CD4-positive, alpha-beta T cell treated with Interleukin-12 subunit alpha and Interleukin-12 subunit beta, for 1 hour (primary cell): Measurements from ENCODE around the gene GPR137C.

ENCODE experiments used
- DNase-seq: peaks from one replicate; pipeline ENCODE4 v3.0.0-alpha.2; 2020

The GPR137C gene, protein sequence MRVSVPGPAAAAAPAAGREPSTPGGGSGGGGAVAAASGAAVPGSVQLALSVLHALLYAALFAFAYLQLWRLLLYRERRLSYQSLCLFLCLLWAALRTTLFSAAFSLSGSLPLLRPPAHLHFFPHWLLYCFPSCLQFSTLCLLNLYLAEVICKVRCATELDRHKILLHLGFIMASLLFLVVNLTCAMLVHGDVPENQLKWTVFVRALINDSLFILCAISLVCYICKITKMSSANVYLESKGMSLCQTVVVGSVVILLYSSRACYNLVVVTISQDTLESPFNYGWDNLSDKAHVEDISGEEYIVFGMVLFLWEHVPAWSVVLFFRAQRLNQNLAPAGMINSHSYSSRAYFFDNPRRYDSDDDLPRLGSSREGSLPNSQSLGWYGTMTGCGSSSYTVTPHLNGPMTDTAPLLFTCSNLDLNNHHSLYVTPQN

DNA sequence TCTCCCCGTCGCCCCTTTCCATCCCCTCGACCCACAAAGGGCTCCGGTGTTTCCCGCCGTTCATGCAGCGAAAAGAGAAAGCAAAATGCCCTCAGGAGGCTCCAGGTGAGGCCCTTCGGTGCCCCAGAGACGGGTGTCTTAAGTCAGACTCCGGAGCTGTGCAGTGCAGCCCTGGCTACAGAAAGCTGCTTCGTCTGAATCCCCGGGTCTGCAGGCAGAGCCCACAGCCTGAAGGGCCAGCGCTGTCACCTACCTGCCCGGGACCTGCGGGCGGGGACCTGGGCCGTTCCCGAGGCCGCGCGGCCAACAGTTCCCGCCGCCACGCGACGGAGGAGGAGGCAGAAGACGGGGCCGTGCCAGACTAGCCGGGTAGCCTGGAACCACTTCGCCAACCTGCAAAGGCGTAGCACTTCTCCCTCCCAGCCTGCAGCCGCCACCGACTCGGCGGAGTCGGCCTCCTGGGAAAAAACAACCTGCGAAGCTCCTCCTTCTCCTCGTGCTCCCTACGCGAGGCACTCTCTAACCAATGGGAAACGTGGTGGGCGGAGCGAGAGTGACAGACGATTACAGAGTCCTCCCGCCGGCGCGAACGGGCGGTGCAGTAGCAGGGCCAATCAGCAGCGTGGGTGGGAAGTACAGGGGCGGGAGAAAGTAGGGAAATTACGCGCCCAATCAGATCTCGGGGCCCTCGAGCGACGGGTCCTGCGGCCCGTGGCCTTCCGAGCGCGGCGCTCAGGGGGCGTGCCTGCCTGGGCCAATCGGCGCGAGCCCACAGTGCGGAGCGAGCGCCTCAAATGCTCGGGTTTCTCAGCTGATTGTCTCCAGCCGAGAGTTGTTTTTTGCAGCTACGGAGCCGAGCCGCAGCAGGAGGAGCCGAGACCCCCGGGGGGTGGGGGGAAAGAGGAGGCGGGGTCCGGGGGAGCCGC lies at the start of gene GPR137C, which contains the start of gene TXNDC16:
TSS of gene GPR137C (plus strand) at position 774 of the 926 bp plus-strand sequence. CDS start 312 bp downstream, outside the sequence.
TSS of gene TXNDC16 (minus strand) at position 443 of the 926 bp plus-strand sequence. CDS start 8,948 bp downstream, outside the sequence.
- DNase-seq: peak; percentile 99

DNA sequence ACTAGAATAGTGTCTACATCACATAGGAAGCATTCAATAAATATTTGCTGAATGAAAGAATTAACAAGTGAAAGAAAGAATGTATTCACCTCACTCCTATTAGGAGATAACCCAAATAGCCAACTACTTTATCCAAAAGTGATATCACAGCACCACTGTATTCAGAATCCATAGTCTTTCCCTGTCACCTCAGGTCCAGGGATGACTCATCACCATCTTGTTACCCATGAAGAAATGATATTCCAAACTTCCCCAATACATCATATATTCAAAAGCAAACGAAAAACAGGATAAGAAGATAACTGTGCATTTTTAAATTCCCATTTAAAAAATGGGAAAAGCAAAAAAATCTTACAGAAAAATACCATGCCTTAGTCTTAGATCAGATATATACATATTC lies 39.4 kb upstream of the GPR137C start:
- DNase-seq: no peak

DNA sequence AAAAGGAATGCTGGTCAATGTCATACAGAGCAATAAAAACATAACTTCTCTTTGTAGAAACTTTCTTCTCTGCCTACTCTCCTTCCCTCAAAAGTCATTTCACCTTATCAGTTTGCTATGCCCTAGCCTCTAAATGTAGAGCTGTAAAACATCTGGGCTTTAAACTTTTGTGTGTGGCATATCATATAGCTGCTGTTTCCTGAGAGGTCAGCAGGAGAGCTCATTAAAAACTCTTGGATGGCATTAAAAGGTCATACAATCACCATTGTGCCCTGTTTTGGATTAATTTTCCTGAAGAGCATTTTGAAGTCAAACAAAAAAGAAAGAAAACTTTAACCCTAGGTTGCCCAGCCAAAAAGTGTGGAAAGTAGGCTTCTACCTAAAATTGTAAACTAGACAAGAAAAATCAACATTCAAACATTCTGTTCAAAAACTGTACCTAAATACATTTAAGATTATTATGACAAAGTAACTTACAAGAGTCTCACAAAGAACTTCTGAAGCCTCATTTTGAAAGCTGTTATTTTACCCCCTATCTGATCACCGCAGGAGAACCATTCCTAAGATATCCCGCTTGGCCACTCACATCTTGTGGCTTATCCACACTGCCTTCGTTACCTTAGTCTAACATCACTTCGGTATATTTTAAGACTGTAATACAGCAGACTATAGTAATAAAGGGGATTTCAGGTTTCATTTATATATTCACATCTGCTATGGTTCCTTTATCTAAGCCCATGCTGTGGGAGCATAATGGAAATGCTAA lies 38.4 kb upstream of the GPR137C start:
- no peak for DNase-seq

DNA sequence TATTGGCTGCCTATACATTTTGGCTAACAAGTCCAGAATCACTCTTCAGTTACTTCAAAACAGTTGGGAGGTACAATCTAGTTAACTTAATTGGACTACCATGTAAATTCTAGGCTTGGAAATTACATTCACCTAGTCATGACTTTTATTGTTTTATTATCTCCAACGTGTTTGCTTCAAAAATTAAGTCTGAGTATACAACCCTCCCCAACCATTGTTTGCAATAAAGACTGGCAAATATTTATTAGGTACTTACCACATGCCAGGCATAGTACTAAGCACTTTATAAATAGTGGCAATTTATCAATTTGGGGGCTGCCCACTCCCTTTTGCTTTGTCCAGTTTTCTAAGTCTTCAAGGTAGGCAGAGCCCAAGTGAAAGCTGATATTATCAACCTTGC lies 30.6 kb upstream of the GPR137C start:
- DNase-seq: no peak

DNA sequence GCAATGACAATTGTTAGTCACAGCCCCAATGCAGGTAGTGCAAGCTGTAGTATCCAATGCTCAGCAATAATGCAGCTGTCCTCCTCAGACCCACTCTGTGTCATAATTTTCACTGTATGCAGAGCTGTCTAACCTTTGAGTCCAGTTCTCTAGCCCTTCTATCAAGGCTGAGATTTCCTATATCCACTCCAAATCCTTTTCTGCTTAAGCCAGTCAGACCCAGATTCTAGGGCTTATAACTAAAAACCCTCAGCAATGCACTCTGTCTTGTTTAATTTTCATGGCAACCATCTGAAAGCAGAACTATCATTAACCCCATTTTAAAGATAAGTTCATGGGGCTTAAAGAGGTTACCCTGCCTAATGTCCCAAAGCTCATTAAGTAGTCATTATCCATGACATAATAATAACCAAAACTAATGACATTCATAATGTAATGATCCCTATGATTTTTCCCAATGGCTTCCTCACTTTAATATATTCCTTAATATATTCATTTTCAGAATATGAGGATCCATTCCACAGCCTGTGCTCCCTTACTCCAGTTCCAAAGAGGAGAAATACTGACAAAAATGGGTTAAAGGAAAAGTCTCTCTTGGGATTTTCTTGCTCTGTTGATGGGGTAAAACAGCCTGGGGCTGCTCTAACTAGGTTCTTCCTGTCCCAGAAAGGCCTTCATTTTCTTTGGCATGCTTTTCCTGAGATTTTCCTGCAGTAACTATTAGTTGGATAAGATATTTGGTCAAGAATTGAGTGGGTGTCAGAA lies 29.9 kb upstream of the GPR137C start:
- DNase-seq: no peak

DNA sequence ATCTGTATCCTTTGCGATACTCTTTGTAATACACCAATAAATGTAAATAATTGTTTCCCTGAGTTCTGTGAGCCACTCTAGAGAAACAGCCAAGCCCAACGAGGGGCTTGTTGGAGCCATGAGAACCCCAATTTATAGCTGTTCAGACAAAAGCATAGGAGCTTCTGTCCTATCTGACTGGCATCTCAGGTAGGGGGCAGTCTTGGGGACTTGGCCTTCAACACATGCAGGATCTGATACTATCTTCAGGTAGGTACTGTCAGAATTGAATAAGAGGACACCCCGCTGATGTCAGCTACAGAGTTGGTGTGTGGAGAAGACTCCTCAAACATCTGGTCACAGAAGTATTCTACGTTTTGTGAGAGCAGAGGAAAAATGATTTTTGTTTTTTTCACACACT lies 25.6 kb upstream of the GPR137C start:
- DNase-seq: no peak

DNA sequence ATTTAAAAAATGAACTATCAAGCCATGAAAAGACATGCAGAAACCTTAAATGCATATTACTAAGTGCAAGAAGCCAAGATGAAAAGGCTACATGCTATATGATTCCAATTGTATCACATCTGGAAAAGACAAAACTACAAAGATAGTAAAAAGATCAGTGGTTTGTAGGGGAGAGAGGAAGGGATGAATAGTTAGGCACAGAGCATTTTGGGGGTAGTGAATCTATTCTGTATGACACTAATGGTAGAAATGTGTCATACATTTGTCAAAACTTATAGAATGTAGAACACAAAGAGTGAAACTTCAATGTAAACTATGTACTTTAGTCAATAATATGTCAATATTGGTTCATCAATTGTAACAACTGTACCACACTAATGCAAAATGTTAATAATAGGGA lies 21.2 kb upstream of the GPR137C start:
- DNase-seq: no peak

DNA sequence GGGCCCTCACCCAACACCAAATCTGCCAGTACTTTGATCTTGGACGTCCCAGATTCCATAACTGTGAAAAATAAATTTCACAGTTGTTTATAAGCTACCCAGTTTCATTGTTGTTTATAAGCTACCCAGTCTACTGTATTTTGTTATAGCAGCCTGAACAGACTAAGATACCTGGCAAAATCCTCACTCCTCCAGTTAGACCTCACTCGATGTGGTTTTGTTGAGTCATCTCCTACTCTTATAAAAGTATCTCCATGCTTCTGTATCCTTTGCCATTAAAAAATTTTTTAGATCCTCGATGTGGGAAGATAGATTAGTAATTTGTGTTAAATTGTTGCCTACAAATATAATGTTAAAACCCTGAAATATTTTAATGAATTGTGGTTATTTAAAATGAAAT lies 16.4 kb upstream of the GPR137C start:
- DNase-seq: no peak

DNA sequence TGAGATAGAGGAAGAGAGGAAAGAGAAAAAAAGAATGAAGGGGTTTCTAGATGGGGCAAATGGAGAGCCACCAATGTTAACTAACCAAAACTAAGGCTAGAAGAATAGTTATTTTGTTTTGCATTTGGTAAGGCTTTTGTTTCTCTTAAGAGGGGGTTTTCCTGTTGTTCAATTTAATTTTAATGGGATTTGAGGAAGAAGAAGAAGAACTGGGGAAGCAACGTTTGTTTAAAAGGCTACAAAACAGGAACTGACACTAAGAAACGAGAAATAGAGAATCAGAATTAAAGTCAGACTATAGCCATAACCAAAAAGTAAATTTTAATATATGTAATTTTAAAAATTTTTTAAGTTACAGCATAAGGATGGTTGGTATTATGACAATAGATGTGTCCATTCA lies 14.0 kb upstream of the GPR137C start:
- DNase-seq: no peak

DNA sequence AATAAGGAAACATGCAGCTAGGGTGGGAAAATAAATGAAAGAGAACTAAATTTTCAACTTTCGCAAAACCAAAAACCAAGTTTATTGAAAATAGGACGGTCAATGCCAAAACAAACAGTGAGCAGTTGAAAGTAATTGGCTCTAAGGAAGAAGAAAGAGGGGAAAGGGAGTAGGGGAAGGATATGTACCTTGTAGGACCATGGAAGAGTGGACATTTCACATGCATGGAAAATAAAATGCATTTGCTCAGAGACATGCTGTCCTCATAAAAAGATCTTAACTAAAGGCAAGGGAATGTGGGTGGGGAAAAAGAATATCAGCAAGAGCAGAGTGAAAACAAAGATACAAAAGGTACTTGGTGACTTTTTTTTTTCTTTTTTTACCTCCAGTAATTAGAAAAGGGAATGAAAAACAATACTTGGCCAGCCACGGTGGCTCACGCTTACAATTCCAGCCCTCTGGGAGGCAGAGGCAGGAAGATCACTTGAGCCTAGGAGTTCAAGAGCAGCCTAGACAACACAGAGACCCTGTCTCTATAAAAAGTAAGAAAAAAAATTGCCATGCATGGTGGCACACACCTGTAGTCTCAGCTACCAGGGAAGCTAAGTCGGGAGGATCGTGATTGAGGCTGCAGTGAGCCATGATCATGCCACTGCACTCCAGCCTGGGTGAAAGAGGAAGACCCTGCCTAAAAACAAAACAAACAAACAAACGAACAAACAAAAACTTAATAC lies 6.9 kb upstream of the GPR137C start:
- DNase-seq: no peak

DNA sequence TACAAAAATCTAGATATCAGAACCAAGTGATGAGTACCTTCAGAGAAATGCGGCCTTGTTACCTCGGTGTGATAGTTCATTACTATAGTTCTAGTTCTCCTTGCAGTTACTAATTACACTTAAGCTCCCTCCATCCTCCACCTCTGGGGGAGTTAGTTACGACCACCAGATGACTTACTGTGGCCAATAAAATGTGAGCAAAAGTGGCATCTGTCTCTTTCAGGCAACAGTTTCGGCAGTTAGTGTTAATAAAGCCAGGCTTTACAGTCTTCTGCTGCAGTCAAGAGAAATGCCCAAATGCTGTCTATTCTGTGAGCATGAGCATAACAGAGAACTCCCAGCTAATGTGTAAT lies 6.3 kb upstream of the GPR137C start:
- no peak for DNase-seq

DNA sequence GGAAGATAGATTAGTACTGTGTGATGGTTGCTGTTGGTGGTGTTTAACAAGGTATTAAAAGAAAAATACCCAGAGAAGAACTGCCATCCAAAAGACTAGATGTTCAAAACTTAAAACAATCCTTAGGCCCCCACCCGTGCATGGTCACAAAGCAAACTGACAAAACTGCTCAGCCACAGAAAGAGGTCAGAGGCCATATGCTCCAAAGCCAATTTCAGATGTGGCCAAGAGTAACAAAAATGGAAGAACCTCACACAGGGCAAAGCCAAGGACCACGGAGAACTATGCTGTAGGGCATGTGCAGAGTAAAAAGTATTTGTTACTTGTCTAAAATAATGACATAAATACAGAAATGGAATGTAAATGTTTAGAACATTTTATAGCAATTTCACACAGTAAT lies 5.6 kb upstream of the GPR137C start:
- DNase-seq: no peak

DNA sequence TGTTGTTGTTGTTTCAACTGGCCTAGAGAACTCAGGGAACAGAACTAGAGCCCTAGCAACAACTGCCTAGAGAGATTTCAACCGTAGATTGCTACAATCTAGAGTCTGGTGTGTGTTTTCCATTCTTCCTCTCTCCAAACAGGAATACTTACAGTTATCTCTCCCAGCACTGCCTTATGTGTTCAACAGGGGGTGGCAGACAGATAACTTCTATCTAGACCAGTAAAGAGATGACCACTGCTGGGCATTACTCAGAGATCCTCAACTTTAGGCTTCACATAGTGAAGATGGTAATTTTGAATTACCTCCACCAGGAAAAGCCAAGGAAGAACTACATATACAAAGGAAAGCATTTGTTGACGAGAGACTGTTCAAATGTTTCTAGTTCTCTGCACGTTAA lies 5.1 kb upstream of the GPR137C start:
- no peak for DNase-seq

DNA sequence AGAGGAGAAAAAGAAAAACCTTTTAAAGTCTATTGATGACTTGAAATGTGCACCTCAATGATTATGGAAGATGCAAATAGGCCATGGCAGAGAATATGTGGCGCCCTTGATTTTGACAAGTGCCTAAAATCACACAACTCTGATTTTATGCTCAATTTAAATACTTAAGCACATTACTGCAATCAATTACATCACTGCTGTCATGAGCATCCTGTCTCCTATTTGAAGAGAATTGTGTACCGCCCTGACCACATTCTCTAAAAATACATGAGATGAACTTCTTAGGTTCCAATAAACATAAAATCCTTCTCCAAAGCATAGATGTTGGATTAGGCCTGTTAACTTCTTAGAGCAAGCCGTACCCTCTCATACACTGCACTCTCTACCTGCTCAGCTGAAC lies 2.0 kb upstream of the GPR137C start:
- DNase-seq: no peak

DNA sequence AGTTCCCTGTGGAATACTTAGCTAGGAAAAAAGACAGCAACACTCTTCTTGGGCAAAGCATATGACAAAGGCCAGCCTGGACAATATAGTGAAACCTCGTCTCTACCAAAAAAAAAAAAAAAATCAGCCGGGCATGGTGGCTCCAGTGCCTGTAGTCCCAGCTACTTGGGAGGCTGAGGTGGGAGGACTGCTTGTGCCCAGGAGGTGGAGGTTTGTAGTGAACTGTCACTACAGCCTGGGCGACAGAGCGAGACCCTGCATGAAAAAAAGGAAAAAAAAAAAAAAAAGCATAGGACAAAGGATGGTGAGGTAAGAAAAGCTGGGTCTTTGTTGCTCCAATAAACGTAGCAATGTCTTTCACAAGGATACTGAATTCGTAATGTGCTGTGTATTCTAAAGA lies 1.4 kb upstream of the GPR137C start:
- no peak for DNase-seq

DNA sequence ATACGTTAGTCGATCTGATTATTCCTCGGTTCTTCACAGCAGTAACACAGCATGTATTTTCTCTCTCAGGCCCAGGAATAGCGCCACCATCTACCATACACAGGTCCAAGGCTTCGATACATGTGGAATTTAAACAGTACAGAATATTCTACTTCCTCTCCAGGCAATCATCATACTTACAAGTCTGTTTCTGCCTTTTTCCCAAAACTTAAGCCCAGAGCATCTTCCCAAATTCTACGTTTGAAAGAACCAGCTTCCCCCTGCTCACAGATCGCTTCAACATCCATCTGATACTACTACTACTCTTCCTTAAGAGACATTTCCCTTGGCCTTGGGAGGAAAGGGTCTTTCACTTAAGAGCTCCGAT lies 957 bp upstream of the GPR137C start:
- DNase-seq: peak; percentile 25

DNA sequence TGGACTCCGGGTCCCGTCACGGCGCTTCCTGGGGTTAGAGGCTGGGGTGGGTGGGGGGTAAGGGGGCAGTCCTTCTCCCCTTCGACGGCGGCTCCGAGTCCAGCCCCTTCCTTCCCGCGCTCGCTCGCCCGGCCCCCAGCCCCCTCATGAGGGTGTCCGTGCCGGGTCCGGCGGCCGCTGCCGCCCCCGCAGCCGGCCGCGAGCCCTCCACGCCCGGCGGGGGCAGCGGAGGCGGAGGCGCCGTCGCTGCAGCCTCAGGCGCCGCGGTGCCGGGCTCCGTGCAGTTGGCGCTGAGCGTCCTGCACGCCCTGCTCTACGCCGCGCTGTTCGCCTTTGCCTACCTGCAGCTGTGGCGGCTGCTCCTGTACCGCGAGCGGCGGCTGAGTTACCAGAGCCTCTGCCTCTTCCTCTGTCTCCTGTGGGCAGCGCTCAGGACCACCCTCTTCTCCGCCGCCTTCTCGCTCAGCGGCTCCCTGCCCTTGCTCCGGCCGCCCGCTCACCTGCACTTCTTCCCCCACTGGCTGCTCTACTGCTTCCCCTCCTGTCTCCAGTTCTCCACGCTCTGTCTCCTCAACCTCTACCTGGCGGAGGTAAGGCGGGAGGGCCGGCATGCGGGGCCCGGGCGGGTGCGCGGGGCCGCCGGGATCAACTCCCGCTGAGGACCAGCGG lies 500 bp downstream of the GPR137C start:
- DNase-seq: peak; percentile 44

DNA sequence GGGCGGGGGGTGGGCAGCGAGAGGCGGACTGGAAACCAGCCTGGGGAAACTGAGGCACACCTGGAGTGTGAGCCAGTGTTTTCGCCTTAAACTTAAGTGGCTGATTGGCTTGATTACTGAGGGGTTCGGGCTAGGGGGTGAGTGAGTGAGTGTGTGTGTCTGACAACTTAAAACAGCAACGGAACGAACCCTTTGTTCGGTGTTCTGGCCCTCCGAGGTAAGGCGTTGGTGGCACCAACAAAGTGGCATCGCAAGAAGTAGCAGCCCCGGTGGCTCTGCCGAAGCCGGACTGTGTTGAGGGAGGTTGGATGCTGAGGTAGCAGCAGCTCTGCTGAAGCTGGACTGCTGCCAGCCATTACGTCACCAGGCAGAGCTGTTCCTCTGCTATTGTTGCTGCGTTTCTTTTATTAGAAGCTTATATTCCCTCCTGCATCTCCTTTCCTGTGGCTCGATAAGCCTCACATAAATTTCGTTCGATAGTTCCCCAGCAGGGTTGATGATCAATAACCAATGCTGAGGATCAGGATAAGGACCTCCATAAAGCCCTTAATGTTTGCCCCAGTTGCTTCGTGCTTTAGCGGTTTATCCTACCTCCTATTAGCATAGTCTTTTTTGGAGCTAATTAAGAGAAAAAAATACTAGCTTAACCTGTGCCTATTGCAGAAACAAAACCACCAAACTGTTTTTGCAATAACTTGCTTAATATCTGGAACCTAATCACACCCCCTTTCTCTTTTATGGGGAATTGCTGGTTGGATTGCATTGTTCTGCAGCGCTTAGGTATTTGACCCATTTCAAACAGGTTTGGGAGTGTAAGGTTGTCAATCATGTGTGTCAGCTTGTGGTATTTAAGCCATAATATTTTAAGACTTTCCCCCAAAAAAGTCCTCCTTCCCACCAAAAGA lies 1.3 kb downstream of the GPR137C start:
- DNase-seq: peak; percentile 86

DNA sequence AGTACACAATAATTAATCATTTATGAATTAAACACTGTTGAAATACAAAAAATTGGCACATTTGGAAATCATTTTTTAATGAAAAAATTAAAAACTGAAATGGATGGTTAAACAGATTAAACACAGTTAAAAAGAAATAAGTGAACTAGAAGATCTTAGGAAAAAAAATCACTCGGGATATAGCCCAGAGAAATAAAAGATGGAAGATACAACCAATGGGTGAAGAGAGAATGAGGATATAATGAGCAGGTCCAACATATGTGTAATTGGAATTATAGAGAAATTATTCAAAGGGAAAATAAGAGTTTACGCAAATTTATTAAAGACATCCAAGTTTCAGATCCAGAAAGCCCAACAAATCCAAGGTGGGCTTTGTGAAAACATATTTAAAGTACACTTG lies 6.1 kb downstream of the GPR137C start:
- DNase-seq: no peak

DNA sequence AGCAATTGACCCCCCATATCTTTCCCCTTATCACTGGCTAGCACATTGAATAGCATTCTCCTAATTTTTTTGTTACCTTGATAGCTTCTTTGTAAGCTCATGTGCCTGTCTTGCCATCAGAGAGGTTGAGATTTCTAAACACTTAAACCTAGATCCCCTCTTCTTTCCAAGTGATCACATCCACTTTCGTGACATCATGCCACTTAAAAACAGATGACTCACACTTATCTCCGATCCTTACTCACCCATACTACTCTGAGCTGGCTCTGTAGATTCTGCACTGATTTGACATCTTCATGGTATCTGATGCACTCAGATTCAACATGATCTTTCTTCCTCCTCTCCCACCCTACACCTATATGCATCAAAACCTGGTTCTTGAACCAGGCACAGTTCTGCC lies 10.5 kb downstream of the GPR137C start:
- no peak for DNase-seq
